ACC112 (cell line): ENCODE measurements around the gene KCNC1.

Source experiments
- H2AFZ ChIP-seq: fragments of 200-600 bp; sonication (generic); one replicate; pipeline ENCODE4 v1.6.0; 2017; ENCODE audit warnings: antibody characterized with exemption, low read length; ENCODE audit not compliant: unreplicated experiment
- H3K27ac ChIP-seq: fragments of 200-600 bp; sonication (generic); 2 replicates; pipeline ENCODE4 v1.5.1; 2014; ENCODE audit warnings: low read depth, mild to moderate bottlenecking, antibody characterized with exemption, low read length, moderate library complexity
- H3K27me3 ChIP-seq: fragments of 200-600 bp; sonication (generic); 2 replicates; pipeline ENCODE4 v1.6.1; 2014; ENCODE audit warnings: mild to moderate bottlenecking, antibody characterized with exemption, low read length, moderate library complexity, mixed read lengths; ENCODE audit not compliant: insufficient read depth
- H3K36me3 ChIP-seq: fragments of 200-600 bp; sonication (generic); 2 replicates; pipeline ENCODE4 v1.6.1; 2016; ENCODE audit warnings: mild to moderate bottlenecking, antibody characterized with exemption, low read length, moderate library complexity, mixed read lengths; ENCODE audit not compliant: insufficient read depth
- H3K4me1 ChIP-seq: fragments of 200-600 bp; sonication (generic); one replicate; pipeline ENCODE4 v1.6.1; 2016; ENCODE audit warnings: low read length, mixed read lengths; ENCODE audit not compliant: insufficient read depth, unreplicated experiment, control insufficient read depth
- H3K4me3 ChIP-seq: fragments of 200-600 bp; sonication (generic); 2 replicates; pipeline ENCODE4 v1.5.1; 2014; ENCODE audit warnings: mild to moderate bottlenecking, low read depth, low read length
- H3K79me2 ChIP-seq: fragments of 200-600 bp; sonication (generic); one replicate; pipeline ENCODE4 v1.6.0; 2016; ENCODE audit warnings: low read length; ENCODE audit not compliant: control insufficient read depth, unreplicated experiment, insufficient read depth

The KCNC1 gene

DNA sequence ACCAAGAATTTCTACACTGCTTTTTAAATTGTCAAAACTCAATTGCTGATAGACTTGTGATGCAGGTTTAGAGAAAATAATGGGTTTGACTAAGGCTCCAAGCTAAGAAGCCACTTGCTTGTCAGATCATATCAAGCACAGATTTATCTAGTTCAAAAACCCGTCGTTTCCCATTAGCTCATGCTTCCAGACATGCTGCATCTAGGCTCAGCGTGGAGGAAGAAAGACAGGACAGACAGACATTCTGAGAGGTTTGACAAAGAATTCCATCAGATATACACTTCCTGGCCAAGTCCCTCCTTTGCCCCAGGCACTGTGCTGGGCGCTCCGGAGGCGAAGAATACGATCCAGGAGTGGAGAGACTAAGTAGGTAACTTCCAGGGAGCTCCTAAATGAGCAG is 76.8 kb downstream of the KCNC1 start:
- Histone ChIP-seq H3K4me1 (peaks cover 8% of the 10 kb centered on the region), H3K36me3 (no peaks in the 10 kb centered on the region), H2AFZ (no peak overlapping the region), H3K79me2 (no peaks in the 10 kb centered on the region), H3K27me3 (peaks cover 15% of the 10 kb centered on the region; the same call in 1 of the 2 replicates), H3K27ac (no peak overlapping the region), H3K4me3 (no peak overlapping the region)

DNA sequence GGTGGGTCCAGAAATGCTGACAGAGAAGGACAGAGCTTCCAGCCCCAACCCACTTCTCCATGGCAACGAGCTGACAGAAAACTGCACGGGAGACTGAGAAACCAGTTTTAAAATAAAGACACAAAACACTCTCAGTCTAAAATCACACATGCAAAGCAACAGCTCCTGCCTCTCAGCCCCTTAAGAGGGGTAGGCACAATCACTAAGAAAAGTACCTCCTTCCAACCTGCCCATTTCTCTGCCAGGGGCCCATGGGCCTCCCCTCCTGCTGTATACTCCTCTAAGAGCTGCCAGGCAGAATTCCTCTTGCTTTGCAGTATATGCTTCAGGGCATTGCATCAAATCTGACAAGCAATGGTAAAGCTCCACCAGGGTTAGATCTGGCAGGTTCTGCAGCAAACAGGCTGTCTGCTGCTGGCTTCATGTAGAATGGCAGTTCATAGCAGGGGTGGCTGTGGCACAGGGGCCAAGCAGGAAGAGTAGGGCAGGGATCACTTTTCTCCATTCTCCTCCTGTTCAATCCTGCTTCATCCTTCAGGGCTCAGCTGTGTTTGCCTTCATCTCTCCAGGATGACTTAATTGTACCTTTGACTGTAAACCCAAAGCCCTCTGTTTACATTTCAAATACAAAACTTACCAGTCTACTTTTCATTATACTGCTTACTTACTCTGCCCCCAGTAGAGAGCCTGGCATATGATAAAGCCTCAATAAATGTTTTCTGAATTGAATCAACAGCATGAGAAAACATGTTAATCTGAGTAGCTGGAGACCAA is 77.7 kb downstream of the KCNC1 start:
- Histone ChIP-seq H3K4me1 (peaks cover 8% of the 10 kb centered on the region), H2AFZ (no peak overlapping the region), H3K4me3 (no peak overlapping the region), H3K79me2 (no peaks in the 10 kb centered on the region), H3K36me3 (no peaks in the 10 kb centered on the region), H3K27ac (no peak overlapping the region), H3K27me3 (peaks cover 15% of the 10 kb centered on the region; the same call in 1 of the 2 replicates)

DNA sequence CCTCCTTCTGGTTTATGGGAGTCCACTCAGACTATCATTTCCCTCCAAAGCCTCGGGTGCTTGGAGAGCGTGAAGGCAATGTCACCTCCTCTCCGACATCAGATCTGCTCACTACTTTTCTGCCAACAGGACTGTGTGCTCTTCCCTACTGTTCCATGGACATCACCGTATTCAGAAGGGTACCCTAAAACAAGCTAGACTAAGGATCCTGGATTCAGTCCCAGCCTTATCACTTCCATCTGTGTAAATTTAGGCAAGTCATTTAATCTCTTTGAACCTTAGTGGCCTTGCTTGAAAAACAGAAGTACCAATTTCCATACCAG is 78.2 kb downstream of the KCNC1 start:
- no peak overlapping the region for H3K27ac ChIP-seq
- H3K27me3 ChIP-seq: peaks cover 15% of the 10 kb centered on the region; the same call in 1 of the 2 replicates
- no peak overlapping the region for H3K4me3 ChIP-seq
- H2AFZ ChIP-seq: no peak overlapping the region
- no peaks in the 10 kb centered on the region for H3K79me2 ChIP-seq
- H3K36me3 ChIP-seq: no peaks in the 10 kb centered on the region
- peaks cover 8% of the 10 kb centered on the region for H3K4me1 ChIP-seq

DNA sequence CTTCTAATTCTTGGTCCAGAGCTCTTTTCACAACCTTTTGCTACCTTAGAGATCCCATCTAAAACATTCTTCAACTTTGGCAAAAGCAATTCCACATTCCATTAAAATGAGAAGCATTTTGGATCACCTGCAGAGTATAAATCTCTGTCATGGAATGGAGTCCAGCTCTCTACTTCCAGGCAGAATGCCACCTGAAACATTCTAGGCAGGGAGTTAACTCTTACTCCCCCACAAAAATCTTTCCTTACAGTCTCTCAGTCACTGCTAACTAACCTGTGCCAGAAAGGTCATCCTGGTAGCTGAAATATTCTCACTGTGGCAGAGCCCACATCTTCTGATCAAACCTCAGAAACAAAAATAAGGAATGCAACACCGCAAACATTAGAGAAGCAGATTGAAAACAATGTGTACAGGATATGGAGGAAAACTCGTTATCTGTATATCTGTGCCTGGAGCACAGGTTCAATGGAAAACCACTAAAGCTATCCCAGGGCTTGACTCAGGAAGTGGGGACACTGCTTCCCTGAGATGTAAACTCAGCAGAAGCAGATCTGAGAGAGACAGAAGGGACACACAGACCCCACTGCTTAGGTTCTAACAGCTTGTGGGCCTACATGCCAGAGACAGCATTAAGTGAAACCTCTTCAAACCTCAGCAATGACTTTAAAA is 78.9 kb downstream of the KCNC1 start:
- H2AFZ ChIP-seq: no peak overlapping the region
- H3K4me1 ChIP-seq: peaks cover 8% of the 10 kb centered on the region
- H3K27ac ChIP-seq: no peak overlapping the region
- peaks cover 14% of the 10 kb centered on the region; the same call in 1 of the 2 replicates for H3K27me3 ChIP-seq
- H3K36me3 ChIP-seq: no peaks in the 10 kb centered on the region
- H3K79me2 ChIP-seq: no peaks in the 10 kb centered on the region
- no peak overlapping the region for H3K4me3 ChIP-seq

DNA sequence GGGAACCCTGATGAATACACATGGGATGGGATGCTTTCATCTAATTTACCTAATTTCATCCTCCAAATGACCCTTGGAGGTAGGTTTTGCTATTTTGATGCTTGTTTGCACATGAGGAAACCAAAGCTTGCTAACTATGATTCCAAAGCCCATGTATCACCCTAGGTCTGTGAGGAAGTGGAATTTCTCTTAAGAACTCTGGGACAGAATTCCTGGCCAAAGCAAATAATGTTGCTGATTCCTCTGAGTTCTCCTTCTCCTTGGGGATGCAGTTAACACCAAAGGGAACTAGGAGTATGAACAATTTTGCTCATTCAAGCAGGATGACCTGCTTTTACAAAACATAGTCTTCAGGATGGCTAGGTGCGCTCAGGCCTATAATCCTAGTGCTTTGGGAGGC is 80.0 kb downstream of the KCNC1 start:
- no peak overlapping the region for H3K27ac ChIP-seq
- peaks cover 7% of the 10 kb centered on the region; the same call in 1 of the 2 replicates for H3K27me3 ChIP-seq
- no peaks in the 10 kb centered on the region for H3K79me2 ChIP-seq
- no peak overlapping the region for H2AFZ ChIP-seq
- H3K4me3 ChIP-seq: no peak overlapping the region
- H3K4me1 ChIP-seq: peaks cover 8% of the 10 kb centered on the region
- H3K36me3 ChIP-seq: no peaks in the 10 kb centered on the region

DNA sequence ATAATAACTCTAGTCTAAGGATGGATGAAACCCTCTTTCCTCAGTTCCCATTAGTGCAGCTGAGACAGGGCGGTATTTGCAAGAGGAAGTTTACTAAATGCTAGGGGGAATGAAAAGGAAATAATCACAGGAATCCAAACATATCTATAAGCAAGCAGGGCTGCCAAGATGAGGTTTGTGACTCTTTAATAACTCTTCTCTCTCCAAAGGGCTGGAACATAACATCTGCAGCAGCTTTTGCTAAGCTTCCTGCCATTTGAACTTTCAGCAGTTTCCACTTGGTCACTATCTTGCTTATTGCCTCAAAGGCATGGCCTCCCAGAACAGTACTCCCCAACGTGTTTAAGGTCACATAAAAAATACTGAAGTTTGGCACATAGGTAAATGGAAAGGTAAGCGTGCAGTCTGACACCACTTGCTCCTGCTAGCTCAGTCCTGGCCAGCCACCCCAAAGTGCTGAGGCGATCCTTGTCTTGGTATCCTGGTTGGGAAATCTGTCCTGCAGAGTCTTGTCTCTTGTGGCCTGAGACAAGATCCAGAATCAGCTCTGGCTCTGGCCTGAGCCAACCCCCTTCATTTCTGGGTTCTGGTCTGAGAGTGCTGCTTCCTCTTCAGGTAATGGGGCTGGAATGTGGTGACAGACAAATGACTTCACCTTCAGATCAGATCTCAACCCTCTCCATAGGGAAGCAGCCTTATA is 81.8 kb downstream of the KCNC1 start:
- no peaks in the 10 kb centered on the region for H3K36me3 ChIP-seq
- no peak overlapping the region for H2AFZ ChIP-seq
- no peaks in the 10 kb centered on the region for H3K27me3 ChIP-seq
- no peaks in the 10 kb centered on the region for H3K4me1 ChIP-seq
- H3K4me3 ChIP-seq: no peak overlapping the region
- H3K79me2 ChIP-seq: no peaks in the 10 kb centered on the region
- no peak overlapping the region for H3K27ac ChIP-seq

DNA sequence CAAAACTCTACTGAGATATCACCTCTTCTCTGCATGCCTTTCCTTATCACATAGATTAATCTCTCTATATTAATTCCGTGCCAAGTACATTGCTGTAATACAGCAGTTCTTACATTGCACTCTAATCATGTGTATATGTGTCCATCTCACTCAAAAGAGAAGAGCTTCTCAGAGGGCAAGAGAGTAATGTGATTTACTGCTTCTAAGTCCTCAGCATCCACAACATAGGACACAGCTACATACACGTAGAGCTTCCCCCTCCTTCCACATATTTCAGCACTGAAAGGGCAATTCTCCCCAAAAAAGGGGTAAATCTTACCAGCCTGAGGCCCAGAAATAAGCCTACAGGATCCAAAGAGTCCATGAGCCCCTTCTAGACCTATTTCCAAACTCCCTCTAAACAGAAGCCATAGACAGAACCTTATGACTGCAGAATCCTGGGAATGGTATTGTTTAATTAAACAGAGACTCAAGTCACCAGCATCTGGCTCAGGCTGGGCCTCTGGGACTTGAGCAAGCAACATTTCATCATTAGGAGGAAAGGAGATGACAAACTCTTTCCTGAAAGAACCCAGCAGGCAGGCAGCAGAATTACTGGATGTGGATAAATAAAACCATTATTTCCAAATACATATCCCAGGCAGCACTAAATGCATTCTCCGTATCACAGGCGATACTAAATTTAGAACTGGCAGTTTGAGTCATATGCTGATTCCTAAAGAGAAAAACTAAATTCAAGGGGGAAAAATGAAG is 87.2 kb downstream of the KCNC1 start:
- no peak overlapping the region for H2AFZ ChIP-seq
- no peak overlapping the region for H3K4me3 ChIP-seq
- H3K27me3 ChIP-seq: no peaks in the 10 kb centered on the region
- H3K27ac ChIP-seq: no peak overlapping the region
- H3K4me1 ChIP-seq: peaks cover 12% of the 10 kb centered on the region
- H3K36me3 ChIP-seq: no peaks in the 10 kb centered on the region
- H3K79me2 ChIP-seq: no peaks in the 10 kb centered on the region

DNA sequence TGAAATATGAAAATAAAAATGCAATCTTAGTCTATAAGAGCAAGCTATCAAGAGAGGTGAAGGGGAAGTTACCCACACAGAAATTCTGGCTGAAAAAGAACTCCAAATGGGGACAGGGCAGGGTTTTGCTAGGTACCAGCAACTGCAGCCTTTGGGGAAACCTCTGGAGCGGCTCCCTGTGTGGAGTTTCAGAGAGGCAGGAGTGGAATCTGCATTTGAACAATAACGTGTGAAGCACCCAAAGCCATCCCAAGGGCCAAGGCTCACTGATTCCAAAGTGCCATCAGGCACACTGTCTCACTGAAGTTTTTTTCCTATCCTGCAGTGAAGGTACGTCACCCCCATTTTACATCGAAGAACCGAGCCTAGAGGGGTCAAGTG is 87.8 kb downstream of the KCNC1 start:
- Histone ChIP-seq H3K4me1 (peaks cover 12% of the 10 kb centered on the region), H3K27me3 (no peaks in the 10 kb centered on the region), H3K27ac (no peak overlapping the region), H3K4me3 (no peak overlapping the region), H3K79me2 (no peaks in the 10 kb centered on the region), H3K36me3 (no peaks in the 10 kb centered on the region), H2AFZ (no peak overlapping the region)

DNA sequence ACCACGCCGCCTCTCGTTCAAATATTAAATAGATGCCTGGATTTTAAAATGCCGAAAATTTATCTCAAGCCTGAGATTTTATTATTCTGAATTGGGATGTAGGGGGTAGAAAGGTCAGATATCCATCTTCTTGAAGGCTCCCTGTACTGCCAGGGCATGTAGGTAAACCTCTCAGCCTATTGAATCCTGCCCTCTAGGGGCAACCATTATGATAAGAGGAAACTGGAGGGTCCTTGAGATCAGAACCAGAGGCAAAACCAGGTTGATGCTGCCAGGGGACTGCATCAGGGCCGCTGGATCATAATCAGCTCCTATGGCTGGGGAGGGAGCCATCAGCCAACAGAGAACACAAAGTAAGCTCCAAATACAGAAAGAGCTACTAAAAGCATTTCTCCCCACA is 92.4 kb downstream of the KCNC1 start:
- Histone ChIP-seq H3K79me2 (no peaks in the 10 kb centered on the region), H3K4me3 (no peak overlapping the region), H3K27me3 (peaks cover 2% of the 10 kb centered on the region; the same call in 1 of the 2 replicates), H3K4me1 (peaks cover 7% of the 10 kb centered on the region), H3K27ac (no peak overlapping the region), H2AFZ (no peak overlapping the region), H3K36me3 (no peaks in the 10 kb centered on the region)

DNA sequence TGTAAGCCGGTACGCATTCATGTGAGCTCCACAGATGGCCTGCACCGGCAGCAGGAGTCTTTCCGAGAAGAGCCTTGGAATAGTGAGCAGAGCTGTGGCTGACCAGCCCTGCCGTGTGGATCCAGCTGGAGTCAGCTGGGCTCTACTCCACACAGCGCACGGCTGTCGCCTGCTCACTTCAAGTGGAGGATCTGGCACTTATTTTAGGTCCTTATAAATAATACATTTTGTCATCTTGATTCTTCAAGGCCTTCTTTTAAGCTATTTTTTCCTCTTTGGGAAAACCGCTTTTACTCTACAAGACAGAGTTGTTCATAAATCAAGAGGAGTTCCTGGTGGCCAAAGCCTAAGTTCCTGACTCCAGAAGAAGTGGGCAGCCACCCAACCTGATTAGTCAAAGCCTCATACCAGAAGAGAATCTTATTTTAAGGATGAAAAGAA is 93.8 kb downstream of the KCNC1 start:
- Histone ChIP-seq H3K36me3 (no peaks in the 10 kb centered on the region), H3K27ac (no peak overlapping the region), H2AFZ (no peak overlapping the region), H3K4me3 (no peak overlapping the region), H3K27me3 (peaks cover 2% of the 10 kb centered on the region; the same call in 1 of the 2 replicates), H3K79me2 (no peaks in the 10 kb centered on the region), H3K4me1 (no peaks in the 10 kb centered on the region)
